HCT116 (cell line): ENCODE data around the gene LINC00237. TPM values are rescaled to one million over a fixed set of nuclear protein-coding genes. Genes with fewer than 3 reads are reported as not detected.

Experiments used
- ATAC-seq: fragments of 200-7000 bp; cut with Tn5 transposase; 2 replicates; pipeline ENCODE4 v1.9.1; 2020; ENCODE audit warnings: mild to moderate bottlenecking, moderate library complexity
- BruUV-seq: library from RNA; stranded (reverse); fragments of 400-500 nt; replicated peaks from 2 replicates; lab custom pipeline; 2021; lab: Mats Ljungman, UMichigan
- CTCF ChIA-PET: fragments of 300-600 bp; sonication (Branson Sonifier 250); formaldehyde crosslinking; loops from one replicate; lab custom pipeline; 2021; ENCODE audit warnings: antibody characterized with exemption; lab: Charles Lee
- POLR2A ChIA-PET: fragments of 300-600, 350-600 bp; sonication (Branson Sonifier 250); formaldehyde crosslinking; loops from one replicate; lab custom pipeline; 2021; ENCODE audit warnings: antibody characterized with exemption; lab: Charles Lee
- RAD21 ChIA-PET, 2 experiments: fragments of 300-600 bp; sonication (Branson Sonifier 250); formaldehyde crosslinking; loops; one replicate each; lab custom pipeline; 2023; ENCODE audit warnings: low total read pairs in 2 of 2; ENCODE audit not compliant: uncharacterized antibody in 2 of 2, unreplicated experiment in 2 of 2, low non-redundant PET in 1 of 2; lab: Charles Lee
- DNase-seq: peaks from one replicate; pipeline ENCODE4 v3.0.0-alpha.2; 2010; ENCODE audit warnings: low read depth, low spot score
- H2AFZ ChIP-seq: fragments of 200-600 bp; shearing (Covaris generic), sonication (generic); 2 replicates; pipeline ENCODE4 v1.6.1; 2017; ENCODE audit warnings: low read depth, mixed run types, mixed read lengths, antibody characterized with exemption, low read length; ENCODE audit not compliant: poor library complexity, severe bottlenecking
- H3K27ac ChIP-seq: 2 replicates; pipeline ENCODE4 v1.5.1; 2012; ENCODE audit warnings: low read depth, low read length
- H3K27me3 ChIP-seq: fragments of 200-600 bp; sonication (generic); 2 replicates; pipeline ENCODE4 v1.6.1; 2016; ENCODE audit warnings: mixed run types, low read length, mixed read lengths; ENCODE audit not compliant: insufficient read depth
- H3K36me3 ChIP-seq, 2 experiments: fragments of 200-500 bp in 1 of 2; fragments of 200-600 bp in 1 of 2; sonication (Bioruptor generic) in 1 of 2; sonication (generic) in 1 of 2; 2 replicates each; pipeline versions ENCODE4 v1.5.1 to v1.6.1; 2014 to 2016; ENCODE audit warnings: low read length in 2 of 2, inconsistent platforms in 1 of 2, mixed read lengths in 1 of 2, mixed run types in 1 of 2; ENCODE audit not compliant: insufficient read depth in 2 of 2, control insufficient read depth in 1 of 2
- H3K4me1 ChIP-seq, 2 experiments: fragments of 200-600 bp in 1 of 2; sonication (generic) in 1 of 2; 2 replicates each; pipeline versions ENCODE4 v1.5.1 to v1.6.1; 2012 to 2017; ENCODE audit warnings: low read length in 2 of 2, inconsistent platforms in 1 of 2, mild to moderate bottlenecking in 1 of 2, mixed read lengths in 1 of 2, mixed run types in 1 of 2, moderate library complexity in 1 of 2; ENCODE audit not compliant: insufficient read depth in 2 of 2, control insufficient read depth in 1 of 2
- H3K4me2 ChIP-seq: fragments of 200-600 bp; sonication (generic); 2 replicates; pipeline ENCODE4 v1.6.1; 2017; ENCODE audit warnings: mixed run types, low read length, mixed read lengths
- H3K4me3 ChIP-seq, 2 experiments: fragments of 200-600 bp in 1 of 2; sonication (generic) in 1 of 2; replicated peaks in 1 of 2; 2 replicates each; pipeline ENCODE4 v1.5.1; 2011 to 2016; ENCODE audit warnings: low read length in 2 of 2, control low read depth in 1 of 2, low read depth in 1 of 2, mild to moderate bottlenecking in 1 of 2, mixed read lengths in 1 of 2, mixed run types in 1 of 2
- H3K79me2 ChIP-seq: fragments of 200-600 bp; sonication (generic); 2 replicates; pipeline ENCODE4 v1.6.1; 2017; ENCODE audit warnings: mild to moderate bottlenecking, mixed run types, low read length, moderate library complexity, mixed read lengths; ENCODE audit not compliant: insufficient read depth
- H3K9ac ChIP-seq: fragments of 200-600 bp; sonication (generic); 2 replicates; pipeline ENCODE4 v1.6.1; 2016; ENCODE audit warnings: low read length, mixed read lengths
- H3K9me2 ChIP-seq: fragments of 200-600 bp; sonication (generic), shearing (Covaris generic); 2 replicates; pipeline ENCODE4 v1.6.1; 2017; ENCODE audit warnings: mixed run types, mild to moderate bottlenecking, moderate library complexity; ENCODE audit not compliant: insufficient read depth
- H3K9me3 ChIP-seq, 2 experiments: fragments of 200-500 bp in 1 of 2; fragments of 200-600 bp in 1 of 2; sonication (Bioruptor generic) in 1 of 2; sonication (generic) in 1 of 2; 2 replicates each; pipeline ENCODE4 v1.6.1; 2014 to 2017; ENCODE audit warnings: low read length in 2 of 2, mixed read lengths in 2 of 2, inconsistent platforms in 1 of 2, low read depth in 1 of 2, mild to moderate bottlenecking in 1 of 2, mixed run types in 1 of 2, moderate library complexity in 1 of 2; ENCODE audit not compliant: control insufficient read depth in 1 of 2, insufficient read depth in 1 of 2
- H4K20me1 ChIP-seq: fragments of 200-600 bp; sonication (generic), shearing (Covaris generic); 2 replicates; pipeline ENCODE4 v1.6.1; 2017; ENCODE audit warnings: mixed run types, mild to moderate bottlenecking, moderate library complexity; ENCODE audit not compliant: insufficient read depth
- CBX3 ChIP-seq: IDR thresholded peaks from 2 replicates; pipeline ENCODE4 v1.6.1; 2012; ENCODE audit warnings: low read depth
- EGR1 ChIP-seq: IDR thresholded peaks from 2 replicates; pipeline ENCODE4 v1.6.1; 2012; ENCODE audit warnings: low read depth
- EZH2 ChIP-seq: fragments of 200-600 bp; sonication (generic); IDR thresholded peaks from 2 replicates; pipeline ENCODE4 v1.6.1; 2017; ENCODE audit warnings: antibody characterized with exemption, mixed run types
- FOSL1 ChIP-seq: IDR thresholded peaks from 2 replicates; pipeline ENCODE4 v1.6.1; 2012; ENCODE audit warnings: low read depth
- JUND ChIP-seq: IDR thresholded peaks from 2 replicates; pipeline ENCODE4 v1.6.1; 2012
- POLR2A ChIP-seq: IDR thresholded peaks from 2 replicates; pipeline ENCODE4 v1.7.0; 2011; ENCODE audit warnings: borderline replicate concordance; ENCODE audit not compliant: insufficient read depth, insufficient read length; ENCODE audit errors: extremely low read depth
- REST ChIP-seq: IDR thresholded peaks from 2 replicates; pipeline ENCODE4 v1.6.1; 2012; ENCODE audit warnings: low read depth
- SIN3A ChIP-seq: IDR thresholded peaks from 2 replicates; pipeline ENCODE4 v1.6.1; 2012; ENCODE audit warnings: low read depth
- SP1 ChIP-seq: IDR thresholded peaks from 2 replicates; pipeline ENCODE4 v1.6.1; 2012; ENCODE audit warnings: low read depth
- ZBTB33 ChIP-seq: IDR thresholded peaks from 2 replicates; pipeline ENCODE4 v1.6.1; 2011; ENCODE audit warnings: mild to moderate bottlenecking, low read length, moderate library complexity; ENCODE audit not compliant: insufficient replicate concordance; ENCODE audit errors: extremely low read depth
- ZFX ChIP-seq: fragments of 450-650 bp; IDR thresholded peaks from 2 replicates; pipeline ENCODE4 v1.6.1; 2017
- intact Hi-C: fragments of 100-400 bp; cut with micrococcal nuclease; formaldehyde crosslinking; loops from 2 replicates; pipeline ENCODE4 v1.10.0; 2022
- total RNA-seq: library from RNA; stranded (reverse); gene quantifications from one replicate; pipeline ENCODE4 v1.2.1, GENCODE V29; 2021; ENCODE audit not compliant: unreplicated experiment
- TF ChIP-seq, protein P1 (sequence below): IDR thresholded peaks from 2 replicates; pipeline ENCODE4 v1.6.1; 2012
- TF ChIP-seq, protein P2 (sequence below), 3 experiments: fragments of 200-600 bp in 1 of 3; sonication (generic) in 1 of 3; IDR thresholded peaks in 2 of 3; conservative IDR thresholded peaks in 1 of 3; 2 replicates each; pipeline ENCODE4 v1.5.1; 2012 to 2017; ENCODE audit warnings: low read depth in 2 of 3, low read length in 2 of 3, antibody characterized with exemption in 1 of 3, borderline replicate concordance in 1 of 3, control low read depth in 1 of 3, mild to moderate bottlenecking in 1 of 3, mixed read lengths in 1 of 3, mixed run types in 1 of 3, moderate library complexity in 1 of 3; ENCODE audit not compliant: insufficient read depth in 1 of 3

The LINC00237 gene
- total RNA-seq, 1 experiment from 2014 or later = not detected

- ChIA-PET RAD21 (no interaction called here), CTCF (no interaction called here), POLR2A (no interaction called here)
- no TSS peak for BruUV-seq
- Histone ChIP-seq H4K20me1 (no peaks in the 10 kb centered on the region), H3K36me3 (0 out of 4 replicates have a peak, but pooled peaks cover 0 to 3% of the 10 kb centered on the region in 2 experiments), H3K9me3 (no peaks in the 10 kb centered on the region), H3K9ac (no peak overlapping the region), H3K79me2 (no peaks in the 10 kb centered on the region), H2AFZ (no peak overlapping the region), H3K27me3 (no peaks in the 10 kb centered on the region), H3K27ac (no peak overlapping the region), H3K9me2 (no peaks in the 10 kb centered on the region), H3K4me2 (no peak overlapping the region), H3K4me1 (no peaks in the 10 kb centered on the region), H3K4me3 (no peak overlapping the region)
- DNase-seq (no peak), ATAC-seq (no peak)
- intact Hi-C loops = no loop called here
- TF ChIP-seq ZFX = no peak
- TF ChIP-seq EGR1 = no peak
- TF ChIP-seq FOSL1 = no peak
Measured at GRCh38 chr20:21139881-21140566, 33.9 kb upstream of the LINC00237 start.

- intact Hi-C loops = no loop called here
- TF ChIP-seq, protein P1, sequence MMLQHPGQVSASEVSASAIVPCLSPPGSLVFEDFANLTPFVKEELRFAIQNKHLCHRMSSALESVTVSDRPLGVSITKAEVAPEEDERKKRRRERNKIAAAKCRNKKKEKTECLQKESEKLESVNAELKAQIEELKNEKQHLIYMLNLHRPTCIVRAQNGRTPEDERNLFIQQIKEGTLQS = no peak
- TF ChIP-seq ZFX = no peak
- TF ChIP-seq SIN3A = no peak
- TF ChIP-seq JUND = no peak
- TF ChIP-seq FOSL1 = no peak
- no peak for TF ChIP-seq SP1
- no peak for TF ChIP-seq REST
- TF ChIP-seq, protein P2, sequence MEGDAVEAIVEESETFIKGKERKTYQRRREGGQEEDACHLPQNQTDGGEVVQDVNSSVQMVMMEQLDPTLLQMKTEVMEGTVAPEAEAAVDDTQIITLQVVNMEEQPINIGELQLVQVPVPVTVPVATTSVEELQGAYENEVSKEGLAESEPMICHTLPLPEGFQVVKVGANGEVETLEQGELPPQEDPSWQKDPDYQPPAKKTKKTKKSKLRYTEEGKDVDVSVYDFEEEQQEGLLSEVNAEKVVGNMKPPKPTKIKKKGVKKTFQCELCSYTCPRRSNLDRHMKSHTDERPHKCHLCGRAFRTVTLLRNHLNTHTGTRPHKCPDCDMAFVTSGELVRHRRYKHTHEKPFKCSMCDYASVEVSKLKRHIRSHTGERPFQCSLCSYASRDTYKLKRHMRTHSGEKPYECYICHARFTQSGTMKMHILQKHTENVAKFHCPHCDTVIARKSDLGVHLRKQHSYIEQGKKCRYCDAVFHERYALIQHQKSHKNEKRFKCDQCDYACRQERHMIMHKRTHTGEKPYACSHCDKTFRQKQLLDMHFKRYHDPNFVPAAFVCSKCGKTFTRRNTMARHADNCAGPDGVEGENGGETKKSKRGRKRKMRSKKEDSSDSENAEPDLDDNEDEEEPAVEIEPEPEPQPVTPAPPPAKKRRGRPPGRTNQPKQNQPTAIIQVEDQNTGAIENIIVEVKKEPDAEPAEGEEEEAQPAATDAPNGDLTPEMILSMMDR (IDR thresholded peaks at IDR 0.05 in 2 of 3, conservative IDR thresholded peaks at IDR 0.05 in 1 of 3; ENCODE audit: borderline replicate concordance in 1 of 3, insufficient read depth in 1 of 3, low read depth in 2 of 3, low read length in 2 of 3) = no peak
- TF ChIP-seq POLR2A = no peak
- no peak for TF ChIP-seq ZBTB33
- TF ChIP-seq EZH2 = no peak
- TF ChIP-seq CBX3 = no peak
Measured at GRCh38 chr20:21137078-21137477, 30.9 kb upstream of the LINC00237 start.

More at GRCh38 chr20:21137078-21137477, 30.9 kb upstream of the LINC00237 start:
- H3K27me3 ChIP-seq = no peaks in the 10 kb centered on the region
- no peak overlapping the region for H3K9ac ChIP-seq
- H3K27ac ChIP-seq = no peak overlapping the region
- no peak overlapping the region for H2AFZ ChIP-seq
- BruUV-seq = no TSS peak
- no peak overlapping the region for H3K4me3 ChIP-seq
- 0 out of 4 replicates have a peak, but pooled peaks cover 0 to 3% of the 10 kb centered on the region in 2 experiments for H3K36me3 ChIP-seq
- H4K20me1 ChIP-seq = no peaks in the 10 kb centered on the region
- ChIA-PET POLR2A (no interaction called here), CTCF (no interaction called here), RAD21 (no interaction called here)
- H3K4me1 ChIP-seq = no peaks in the 10 kb centered on the region
- H3K79me2 ChIP-seq = no peaks in the 10 kb centered on the region
- H3K9me2 ChIP-seq = no peaks in the 10 kb centered on the region
- no peaks in the 10 kb centered on the region for H3K9me3 ChIP-seq
- DNase-seq = no peak
- no peak for ATAC-seq
- H3K4me2 ChIP-seq = no peak overlapping the region
